ENCODE measurements around the gene RTN1.

Gene RTN1

DNA sequence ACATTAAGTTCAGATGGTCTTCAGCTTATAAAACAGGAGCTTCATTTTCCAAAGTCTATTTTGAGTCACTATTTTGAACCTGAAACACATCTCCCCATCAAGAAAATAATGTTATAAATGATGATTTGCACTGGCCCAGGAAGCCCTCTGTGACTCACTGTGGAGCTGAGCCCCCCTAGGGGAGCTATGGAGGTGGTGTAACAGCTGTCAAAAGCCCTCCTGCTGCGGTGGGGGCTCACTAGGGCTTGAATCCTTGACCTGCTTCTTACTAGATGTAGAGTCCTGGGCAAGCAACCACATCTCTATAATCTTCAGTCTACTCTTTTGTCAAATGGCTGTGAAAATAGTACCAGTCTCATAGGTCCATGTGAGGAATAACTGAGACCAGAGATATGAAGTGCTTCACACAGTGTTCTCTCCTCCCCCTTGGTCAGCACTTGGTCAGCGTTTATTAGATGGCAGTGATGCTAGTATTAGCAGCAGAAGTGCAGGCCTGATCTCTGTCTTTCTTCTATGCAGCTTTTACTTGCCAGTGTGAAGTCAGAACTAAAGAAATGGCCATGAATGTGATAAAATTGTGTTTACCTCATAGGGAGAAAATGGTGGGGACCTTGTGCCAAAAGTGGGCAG is 83.4 kb downstream of the RTN1 start:
- no peak for DNase-seq (ENCODE audit: low read depth)

DNA sequence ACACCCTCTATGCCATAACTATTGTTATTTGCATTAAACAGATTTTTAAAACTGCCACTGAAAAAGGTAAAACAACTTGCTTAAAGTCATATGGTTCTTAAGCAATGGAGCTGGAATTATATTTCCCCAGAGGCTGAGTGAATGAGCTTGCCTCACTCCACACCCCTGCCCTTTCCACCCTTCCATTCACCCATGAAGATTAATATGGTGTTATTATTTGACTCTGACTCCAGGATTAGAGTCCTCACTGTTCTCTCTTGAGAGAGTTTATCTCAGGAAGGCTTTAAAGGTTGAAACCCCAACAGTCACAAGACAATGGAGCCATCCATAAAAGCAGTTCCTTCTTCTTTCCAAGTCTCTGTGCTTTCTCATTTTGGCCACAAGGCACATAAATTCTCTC is 84.9 kb downstream of the RTN1 start:
- no peak for DNase-seq (ENCODE audit: low read depth)

- no peak for DNase-seq (ENCODE audit: low read depth)
Observed at GRCh38 chr14:59782760-59783159, 87.8 kb downstream of the RTN1 start.

- DNase-seq (ENCODE audit: low read depth): no peak
Observed at GRCh38 chr14:59777006-59777579, 93.5 kb downstream of the RTN1 start.

- DNase-seq (ENCODE audit: low read depth): no peak
Observed at GRCh38 chr14:59776468-59776867, 94.1 kb downstream of the RTN1 start.

DNA sequence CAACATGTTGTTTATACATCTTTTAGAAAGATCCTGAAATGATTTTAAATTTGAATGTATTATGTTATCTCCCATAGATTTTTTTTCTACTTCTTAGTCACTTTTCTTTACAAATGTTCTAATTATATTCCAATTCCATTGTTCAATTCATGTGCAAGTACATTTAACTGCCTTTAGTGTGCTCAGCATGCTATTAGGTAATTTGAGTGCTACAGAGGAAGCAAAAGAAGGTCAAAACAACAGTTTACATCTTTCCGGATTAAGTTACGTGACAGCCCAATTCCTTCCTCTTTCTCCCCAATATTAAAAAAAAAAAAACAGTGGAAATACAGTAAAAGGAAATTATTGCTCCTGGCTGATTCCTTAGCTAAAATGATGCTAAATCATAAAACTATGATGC is 98.3 kb downstream of the RTN1 start:
- DNase-seq (ENCODE audit: low read depth): no peak

DNA sequence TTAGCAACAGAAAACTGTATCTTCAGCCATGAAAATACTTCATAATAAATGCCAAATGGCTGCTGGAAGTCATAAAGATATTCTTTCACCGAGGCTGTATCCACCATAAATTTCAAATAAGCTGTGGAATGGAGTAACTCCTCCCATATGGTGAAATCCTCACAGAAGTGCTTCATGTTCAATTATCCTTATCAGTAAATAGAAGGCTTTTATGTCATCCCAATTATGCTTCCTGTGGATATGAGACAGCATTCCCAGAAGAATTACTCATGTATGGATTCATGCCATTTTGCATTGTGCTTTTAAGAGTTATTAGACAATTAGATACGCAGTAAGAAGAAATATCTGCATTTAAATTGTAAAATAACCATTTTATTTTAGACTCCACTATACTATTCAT is 99.0 kb downstream of the RTN1 start:
- no peak for DNase-seq (ENCODE audit: low read depth)

DNA sequence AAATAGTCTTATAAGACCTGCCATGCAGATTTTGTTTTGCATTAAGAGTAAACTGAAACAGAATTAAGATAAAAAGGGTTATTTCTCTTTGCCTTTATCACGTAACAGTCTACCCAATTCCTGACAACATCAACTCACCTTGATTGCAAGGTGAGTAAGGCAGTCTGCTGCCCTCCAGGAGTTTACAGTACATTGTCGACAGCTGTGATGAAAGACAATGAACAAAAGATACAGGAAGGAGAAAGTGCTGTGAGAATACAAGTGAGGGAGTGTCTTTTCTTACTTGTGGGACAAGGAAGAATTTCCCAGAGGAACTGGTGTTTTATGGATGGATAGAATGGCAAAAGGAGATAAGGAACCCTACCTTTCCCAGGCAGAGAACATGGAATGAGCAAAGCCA is 101.0 kb downstream of the RTN1 start:
- no peak for DNase-seq (ENCODE audit: low read depth)

DNA sequence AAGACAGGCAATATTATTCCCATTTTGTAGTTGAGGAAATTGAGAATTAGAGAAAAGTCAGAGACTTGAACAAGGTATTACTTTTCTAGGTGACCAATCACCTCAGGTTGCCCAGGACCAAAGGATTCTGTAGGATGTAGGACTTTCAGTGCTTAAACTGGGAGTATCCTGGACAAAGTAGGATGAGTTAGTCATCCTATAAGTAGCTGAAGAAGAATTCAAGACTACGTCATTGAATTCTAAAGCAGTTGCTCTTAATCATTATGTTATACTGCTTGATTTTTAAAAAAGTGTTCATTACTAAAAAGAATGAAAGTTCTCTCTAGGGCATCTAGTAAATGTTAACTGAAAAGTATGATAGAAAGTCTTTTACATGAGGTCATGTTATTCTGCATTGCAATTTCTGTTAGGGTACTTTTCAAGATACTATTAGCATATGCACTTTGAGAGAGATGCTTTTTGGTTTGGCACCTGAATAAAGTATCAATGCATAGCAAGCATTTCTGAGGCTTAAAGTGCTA is 101.7 kb downstream of the RTN1 start:
- DNase-seq (ENCODE audit: low read depth): no peak

DNA sequence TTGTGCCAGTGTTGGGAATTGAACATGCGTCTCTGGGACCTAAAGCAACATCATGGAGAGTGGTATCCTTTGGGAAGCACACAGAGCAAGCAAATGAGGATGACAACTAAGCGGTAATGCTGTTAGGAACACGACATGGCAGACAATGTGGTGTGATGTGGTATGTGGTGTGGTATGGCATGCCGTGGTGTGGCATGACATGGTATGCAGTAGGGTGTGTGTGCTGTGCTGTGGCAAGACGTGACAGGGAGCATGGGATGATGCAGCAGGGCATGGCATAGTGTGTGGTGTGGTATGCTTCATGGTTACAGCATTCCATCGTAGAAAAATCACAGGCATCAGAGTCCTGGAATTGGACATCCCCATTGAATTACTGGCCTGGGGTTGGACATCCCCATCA is 108.7 kb downstream of the RTN1 start:
- no peak for DNase-seq (ENCODE audit: low read depth)

GRCh38 chr14:59755409-59756135 is 115.0 kb downstream of the RTN1 start:
- DNase-seq (ENCODE audit: low read depth): no peak

DNA sequence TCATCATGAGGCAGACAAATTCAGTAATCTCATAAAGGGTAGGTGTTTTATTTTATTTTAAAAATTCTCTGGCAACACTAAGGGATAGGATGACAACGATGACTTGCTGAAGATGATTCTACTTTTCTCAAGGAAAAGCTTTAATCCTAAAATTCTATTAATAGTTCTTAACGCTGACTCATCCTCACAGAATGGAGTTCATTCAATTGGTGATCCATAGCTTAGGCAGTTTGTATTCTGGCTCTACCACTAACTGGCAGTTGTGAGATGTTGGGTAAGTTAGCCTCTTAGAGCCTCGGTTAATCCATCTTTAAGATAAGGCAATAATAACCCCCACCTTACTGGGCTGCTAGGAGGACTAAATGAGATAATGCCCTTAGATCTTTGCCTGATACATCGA is 116.3 kb downstream of the RTN1 start:
- DNase-seq (ENCODE audit: low read depth): no peak

GRCh38 chr14:59753512-59753911 is 117.1 kb downstream of the RTN1 start:
- no peak for DNase-seq (ENCODE audit: low read depth)

DNA sequence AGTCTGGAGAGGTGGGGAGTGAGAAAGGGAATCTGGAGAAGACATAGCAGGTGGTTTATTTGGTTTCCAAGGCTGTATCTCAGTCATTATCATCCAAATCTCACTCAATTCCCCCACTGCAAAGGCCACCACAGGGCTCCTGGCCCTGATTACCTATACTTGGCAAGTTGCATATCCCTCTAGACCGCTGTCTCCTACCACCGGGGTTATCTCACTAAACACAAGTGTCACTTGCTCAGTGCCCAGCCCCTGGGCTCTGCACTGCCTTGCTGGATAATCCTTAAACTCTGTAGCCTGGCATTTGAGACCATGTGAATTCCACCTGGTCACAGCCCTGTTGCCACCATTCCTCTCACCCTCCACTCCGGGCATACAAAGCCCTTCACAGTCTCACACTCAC is 119.0 kb downstream of the RTN1 start:
- DNase-seq (ENCODE audit: low read depth): no peak

GRCh38 chr14:59739794-59740193 is 130.8 kb downstream of the RTN1 start:
- DNase-seq (ENCODE audit: low read depth): no peak

DNA sequence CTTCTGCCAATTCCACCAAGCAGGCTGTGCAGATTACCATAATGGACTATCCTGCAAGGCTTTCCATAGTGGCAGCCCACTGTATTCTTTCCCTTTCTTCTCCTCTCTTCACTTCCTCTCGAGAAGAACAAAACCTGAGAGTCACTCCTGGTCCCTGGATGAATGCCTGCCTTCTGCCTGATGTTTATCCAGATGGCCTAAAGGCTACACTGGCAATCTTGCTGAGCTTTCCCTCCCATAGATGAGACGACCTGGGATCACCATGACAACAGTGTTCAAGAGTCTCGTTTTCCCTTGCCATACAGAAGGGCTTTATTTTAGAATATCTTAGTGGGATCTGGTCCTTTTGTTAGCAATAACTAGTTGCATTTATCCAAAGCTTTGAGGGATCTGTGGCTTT is 142.3 kb downstream of the RTN1 start:
- no peak for DNase-seq (ENCODE audit: low read depth)

DNA sequence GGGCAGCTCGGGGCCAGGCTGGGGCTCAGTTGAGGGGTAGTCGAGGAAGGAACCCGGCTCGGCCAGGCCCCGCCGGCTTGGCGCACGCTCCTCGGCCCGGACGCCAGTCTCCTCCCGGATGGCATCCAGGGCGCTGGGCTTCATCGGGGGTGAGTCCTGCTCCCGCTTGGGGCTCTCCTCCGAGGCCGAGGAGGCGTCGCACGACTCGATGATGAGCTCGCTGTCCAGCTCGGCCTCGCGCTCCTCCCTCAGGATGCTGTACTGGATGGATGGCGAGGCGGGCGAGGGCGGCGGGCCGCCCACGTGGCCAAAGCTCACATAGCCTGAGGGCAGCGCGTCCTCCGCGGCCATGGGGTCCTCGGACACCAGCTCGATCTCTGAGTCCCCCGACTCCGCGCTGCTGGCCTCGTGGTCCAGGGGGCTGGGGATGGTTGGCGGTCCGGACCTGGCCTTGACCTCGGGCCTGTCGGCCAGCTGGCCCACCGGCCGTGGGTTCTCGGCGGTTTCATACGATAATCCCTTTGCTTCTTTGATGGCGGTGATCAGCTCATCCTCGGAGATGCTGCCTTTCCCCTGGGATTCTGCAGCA is 143.4 kb downstream of the RTN1 start:
- DNase-seq (ENCODE audit: low read depth): no peak

GRCh38 chr14:59711080-59711479 is 159.5 kb downstream of the RTN1 start:
- DNase-seq (ENCODE audit: low read depth): no peak

DNA sequence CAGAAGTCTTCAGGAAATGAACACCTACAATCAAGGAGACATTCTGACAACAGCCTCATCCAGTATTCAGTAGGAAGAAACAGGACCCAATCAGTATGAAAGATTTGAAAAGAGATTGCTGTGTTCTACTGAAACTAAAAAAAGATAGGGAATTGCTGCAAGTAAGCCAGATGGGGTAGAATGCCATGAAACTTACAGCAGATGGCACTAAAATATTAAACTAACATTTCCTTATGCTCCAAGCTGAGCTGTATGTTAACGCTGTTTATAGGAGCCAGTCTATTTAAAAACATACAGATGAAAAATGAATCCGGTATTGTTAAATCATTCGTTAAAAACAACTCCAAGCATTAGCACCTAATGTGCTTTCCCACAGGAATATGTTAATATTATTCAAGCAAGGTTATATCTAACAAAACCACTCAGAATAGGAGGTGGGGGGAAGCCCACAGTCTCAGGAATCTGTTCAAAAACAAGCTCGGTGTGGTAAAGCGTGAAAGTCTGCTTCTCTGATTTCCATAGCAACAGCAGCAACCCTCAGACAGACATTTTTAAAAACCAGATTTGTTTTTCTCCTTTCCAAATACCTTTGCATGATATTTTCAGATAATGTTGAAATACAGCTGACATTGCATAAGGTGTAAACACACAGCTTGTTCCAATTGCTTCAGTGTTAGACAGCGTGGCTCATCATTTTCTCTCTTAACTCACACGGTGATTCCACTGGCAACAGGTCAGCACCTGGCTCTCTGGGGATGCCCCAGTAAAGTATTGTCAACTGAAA is 162.6 kb downstream of the RTN1 start:
- no peak for DNase-seq (ENCODE audit: low read depth)

GRCh38 chr14:59705866-59706265 is 164.7 kb downstream of the RTN1 start:
- DNase-seq (ENCODE audit: low read depth): no peak

DNA sequence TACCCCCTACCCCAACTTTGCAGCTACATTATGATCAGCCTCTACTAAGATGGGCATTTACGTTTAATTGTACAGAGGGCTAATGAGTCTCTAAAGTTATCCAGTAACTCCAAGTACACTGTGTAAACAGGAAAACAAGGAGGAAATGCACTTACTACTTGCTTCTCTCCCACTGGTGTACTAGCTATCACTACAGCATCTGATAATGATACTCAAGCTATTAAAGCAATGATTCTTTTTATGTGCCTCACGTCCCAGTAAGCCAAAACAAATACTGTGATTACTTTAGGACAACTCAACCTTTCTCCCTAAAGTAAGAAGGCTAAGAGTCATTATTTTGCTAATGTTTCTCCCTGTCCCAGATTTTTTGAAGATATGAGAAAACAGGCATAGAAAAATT is 165.3 kb downstream of the RTN1 start:
- DNase-seq (ENCODE audit: low read depth): no peak

DNA sequence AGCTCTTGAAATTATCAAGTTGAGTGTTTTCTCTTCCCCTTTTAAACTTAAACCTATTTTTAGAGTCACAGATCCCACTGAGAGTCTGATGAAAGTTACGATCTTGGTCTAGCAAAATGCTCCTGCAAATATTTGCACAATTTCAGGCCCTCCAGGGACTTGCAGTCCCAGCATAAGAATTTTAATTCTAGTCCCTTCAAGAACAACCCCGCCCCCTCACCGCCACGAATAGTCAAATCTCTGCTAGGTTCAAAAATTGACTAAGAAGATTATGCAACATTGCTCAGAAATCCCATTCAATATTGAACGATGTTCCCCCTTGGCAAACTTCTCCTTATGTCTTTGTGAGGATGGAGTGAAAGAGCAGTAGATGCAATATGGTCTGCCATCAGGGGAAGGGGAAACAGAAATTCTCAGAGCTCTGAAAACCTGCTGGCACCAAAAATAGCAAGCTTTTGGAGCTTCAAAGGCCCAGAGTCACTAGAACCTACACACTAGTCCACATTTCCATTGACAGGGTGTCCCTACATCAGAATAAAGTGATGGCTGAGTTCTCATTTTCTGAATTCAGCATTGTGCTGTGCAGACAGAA is 166.4 kb downstream of the RTN1 start:
- DNase-seq (ENCODE audit: low read depth): no peak
